Stimulated activated CD4-positive, alpha-beta T cell treated with anti-CD3 and anti-CD28 coated beads, Interleukin-1b, Interleukin-23, amount 100 ng/mL, for 4 hours (primary cell): Measurements from ENCODE around the gene ATG7.
"Not testable (repeated sequence)": the region's sequence is repeated elsewhere in the genome, so short reads cannot be mapped to it uniquely, and the experiment has no call there.

ENCODE experiments used
- DNase-seq, 2 donors: peaks; one replicate each; pipeline ENCODE4 v3.0.0-alpha.2; 2020; ENCODE audit warnings: low read depth in 2 of 2

The ATG7 gene

GRCh38 chr3:11424277-11424676 lies 152.1 kb downstream of the ATG7 start:
- no peak for DNase-seq

- no peak for DNase-seq
Measured at GRCh38 chr3:11430207-11430606, 158.0 kb downstream of the ATG7 start.

- no peak for DNase-seq
Measured at GRCh38 chr3:11430624-11431023, 158.4 kb downstream of the ATG7 start.

GRCh38 chr3:11431319-11431718 lies 159.1 kb downstream of the ATG7 start:
- DNase-seq: no peak

GRCh38 chr3:11434017-11434526 lies 161.9 kb downstream of the ATG7 start:
- DNase-seq: no peak

GRCh38 chr3:11434563-11435096 lies 162.4 kb downstream of the ATG7 start:
- DNase-seq: no peak

GRCh38 chr3:11435440-11436165 lies 163.4 kb downstream of the ATG7 start:
- no peak for DNase-seq

- no peak for DNase-seq
Measured at GRCh38 chr3:11436775-11437174, 164.6 kb downstream of the ATG7 start.

GRCh38 chr3:11437506-11437905 lies 165.3 kb downstream of the ATG7 start:
- no peak for DNase-seq

GRCh38 chr3:11438646-11439045 lies 166.4 kb downstream of the ATG7 start:
- DNase-seq: no peak

- DNase-seq: not testable (repeated sequence)
Measured at GRCh38 chr3:11441346-11441745, 169.1 kb downstream of the ATG7 start.

GRCh38 chr3:11444404-11444803 lies 172.2 kb downstream of the ATG7 start:
- DNase-seq: no peak

- not testable (repeated sequence) for DNase-seq
Measured at GRCh38 chr3:11445193-11445592, 173.0 kb downstream of the ATG7 start.

- DNase-seq: no peak
Measured at GRCh38 chr3:11445883-11446282, 173.7 kb downstream of the ATG7 start.

GRCh38 chr3:11447584-11448200 lies 175.5 kb downstream of the ATG7 start:
- DNase-seq: no peak

- no peak for DNase-seq
Measured at GRCh38 chr3:11450015-11450414, 177.8 kb downstream of the ATG7 start.

- DNase-seq: no peak
Measured at GRCh38 chr3:11452312-11452711, 180.1 kb downstream of the ATG7 start.

GRCh38 chr3:11452885-11453847 lies 181.0 kb downstream of the ATG7 start:
- no peak for DNase-seq

GRCh38 chr3:11455956-11456355 lies 183.8 kb downstream of the ATG7 start:
- DNase-seq: no peak

- no peak for DNase-seq
Measured at GRCh38 chr3:11457135-11457534, 184.9 kb downstream of the ATG7 start.

- DNase-seq: no peak
Measured at GRCh38 chr3:11459186-11459824, 187.1 kb downstream of the ATG7 start.
